PC-9 (cell line): ENCODE data around the gene CCDC194. TPM values are rescaled to one million over a fixed set of nuclear protein-coding genes. Genes with fewer than 3 reads are reported as not detected.

ENCODE experiments used
- BruUV-seq: library from RNA; stranded (reverse); fragments of 400-500 nt; replicated peaks from 2 replicates; lab custom pipeline; 2021; lab: Mats Ljungman, UMichigan
- CTCF ChIA-PET: fragments of 300-600 bp; sonication (Branson Sonifier 250); formaldehyde crosslinking; loops from one replicate; lab custom pipeline; 2022; ENCODE audit warnings: antibody characterized with exemption; lab: Charles Lee
- POLR2A ChIA-PET: fragments of 300-600 bp; sonication (Branson Sonifier 250); formaldehyde crosslinking; loops from one replicate; lab custom pipeline; 2022; ENCODE audit warnings: antibody characterized with exemption; ENCODE audit not compliant: unreplicated experiment; lab: Charles Lee
- DNase-seq, 2 experiments: peaks; one replicate each; pipeline versions ENCODE4 v3.0.0 to v3.0.0-alpha.2; 2015 to 2022; ENCODE audit warnings: mixed read lengths in 1 of 2
- H2AFZ ChIP-seq: fragments of 200-600 bp; sonication (generic); 2 replicates; pipeline ENCODE4 v1.8.1; 2017; ENCODE audit warnings: antibody characterized with exemption
- H3F3A ChIP-seq: fragments of 200-600 bp; sonication (generic); 2 replicates; pipeline ENCODE4 v1.8.1; 2017; ENCODE audit warnings: antibody characterized with exemption, mild to moderate bottlenecking, low read depth; ENCODE audit not compliant: insufficient read depth
- H3K27ac ChIP-seq: fragments of 200-600 bp; sonication (generic); 2 replicates; pipeline ENCODE4 v1.6.1; 2016; ENCODE audit warnings: mixed run types
- H3K27me3 ChIP-seq: fragments of 200-600 bp; sonication (generic); 2 replicates; pipeline ENCODE4 v1.6.1; 2016; ENCODE audit warnings: low read depth, mixed run types; ENCODE audit not compliant: insufficient read depth
- H3K36me3 ChIP-seq: fragments of 200-600 bp; sonication (generic); 2 replicates; pipeline ENCODE4 v1.6.1; 2016; ENCODE audit warnings: low read depth, mixed run types
- H3K4me1 ChIP-seq: fragments of 200-600 bp; sonication (generic); replicated peaks from 2 replicates; pipeline ENCODE4 v1.6.1; 2016; ENCODE audit warnings: mixed run types; ENCODE audit not compliant: insufficient read depth
- H3K4me2 ChIP-seq: fragments of 200-600 bp; sonication (generic); 2 replicates; pipeline ENCODE4 v1.6.1; 2017; ENCODE audit warnings: mixed run types
- H3K4me3 ChIP-seq: fragments of 200-600 bp; sonication (generic); 2 replicates; pipeline ENCODE4 v1.6.1; 2016; ENCODE audit warnings: mixed run types
- H3K79me2 ChIP-seq: fragments of 200-600 bp; sonication (generic); 2 replicates; pipeline ENCODE4 v1.6.1; 2017; ENCODE audit warnings: low read depth, mixed run types
- H3K9me2 ChIP-seq: fragments of 200-600 bp; sonication (generic); 2 replicates; pipeline ENCODE4 v1.8.1; 2017; ENCODE audit warnings: mild to moderate bottlenecking; ENCODE audit not compliant: insufficient read depth
- H3K9me3 ChIP-seq: fragments of 200-600 bp; sonication (generic); 2 replicates; pipeline ENCODE4 v1.8.1; 2016; ENCODE audit warnings: low read depth; ENCODE audit not compliant: insufficient read depth
- H4K20me1 ChIP-seq: fragments of 200-600 bp; sonication (generic); 2 replicates; pipeline ENCODE4 v1.8.1; 2017; ENCODE audit not compliant: insufficient read depth
- CTCF ChIP-seq: fragments of 200-600 bp; sonication (generic); conservative IDR thresholded peaks from 2 replicates; pipeline ENCODE4 v1.6.1; 2017; ENCODE audit warnings: mixed run types, antibody characterized with exemption, mild to moderate bottlenecking, moderate library complexity
- EZH2 ChIP-seq: fragments of 200-600 bp; sonication (generic); IDR thresholded peaks from 2 replicates; pipeline ENCODE4 v1.8.0; 2017; ENCODE audit warnings: antibody characterized with exemption, low read depth
- intact Hi-C: fragments of 100-400 bp; cut with micrococcal nuclease; formaldehyde crosslinking; loops from one replicate; pipeline ENCODE4 v1.10.0; 2022; ENCODE audit not compliant: unreplicated experiment
- total RNA-seq: library from RNA; stranded (reverse); gene quantifications from 2 replicates; pipeline ENCODE4 v1.2.3, GENCODE V29; 2021

Gene CCDC194
- total RNA-seq, 1 experiment from 2014 or later = not detected

- intact Hi-C loops = no loop called here
- Histone ChIP-seq H3K9me3 (no peaks in the 10 kb centered on the region), H4K20me1 (no peaks in the 10 kb centered on the region), H3F3A (0 out of 2 replicates have a peak, but pooled peaks cover 3% of the 10 kb centered on the region), H2AFZ (no peak overlapping the region), H3K27me3 (no peaks in the 10 kb centered on the region), H3K9me2 (no peaks in the 10 kb centered on the region), H3K4me2 (no peak overlapping the region), H3K27ac (no peak overlapping the region), H3K4me3 (no peak overlapping the region), H3K79me2 (no peaks in the 10 kb centered on the region), H3K4me1 (no peaks in the 10 kb centered on the region), H3K36me3 (no peaks in the 10 kb centered on the region)
- DNase-seq = no peak
- no peak for TF ChIP-seq CTCF
- no peak for TF ChIP-seq EZH2
- ChIA-PET CTCF (interaction anchor here (0.6 kb wide), 1 partner anchor 86 kb away, joined by 12 read pairs; no protein-coding TSS in a partner anchor), POLR2A (no interaction called here)
- BruUV-seq = no TSS peak
Observed at GRCh38 chr19:17357078-17357666, 36.8 kb downstream of the CCDC194 start.

DNA sequence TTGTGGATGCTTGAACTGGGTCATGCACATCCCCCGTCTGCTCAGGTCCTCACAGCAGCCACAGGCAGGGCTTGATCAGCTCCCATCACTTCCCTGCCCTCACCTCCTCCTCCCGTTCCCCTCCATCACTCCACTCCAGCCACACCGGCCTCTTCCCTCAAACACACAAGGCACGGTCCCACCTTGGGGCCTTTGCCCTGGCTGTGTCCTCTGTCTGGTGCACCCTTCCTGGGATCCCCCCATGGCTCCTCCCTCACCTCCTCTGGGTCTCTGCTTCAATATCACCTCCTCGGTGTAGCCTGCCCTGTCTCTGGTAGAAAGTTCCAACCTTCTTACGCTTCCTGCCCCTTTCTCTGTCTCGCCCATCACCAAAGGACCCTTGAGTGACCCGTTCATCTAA lies 40.6 kb downstream of the CCDC194 start:
- no peaks in the 10 kb centered on the region for H3K27me3 ChIP-seq
- H4K20me1 ChIP-seq = no peaks in the 10 kb centered on the region
- H3K4me2 ChIP-seq = no peak overlapping the region
- H3K4me3 ChIP-seq = no peak overlapping the region
- TF ChIP-seq CTCF (no peak), EZH2 (no peak)
- intact Hi-C loops = no loop called here
- BruUV-seq = no TSS peak
- no peak for DNase-seq
- peaks cover 9% of the 10 kb centered on the region for H3K4me1 ChIP-seq
- H3F3A ChIP-seq = 0 out of 2 replicates have a peak, but pooled peaks cover 7% of the 10 kb centered on the region
- H2AFZ ChIP-seq = no peak overlapping the region
- no peak overlapping the region for H3K27ac ChIP-seq
- no peaks in the 10 kb centered on the region for H3K9me2 ChIP-seq
- H3K9me3 ChIP-seq = no peaks in the 10 kb centered on the region
- H3K36me3 ChIP-seq = no peaks in the 10 kb centered on the region
- ChIA-PET CTCF (no interaction called here), POLR2A (no interaction called here)
- H3K79me2 ChIP-seq = no peaks in the 10 kb centered on the region

- intact Hi-C loops = no loop called here
- ChIA-PET CTCF (no interaction called here), POLR2A (no interaction called here)
- no peak for DNase-seq
- TF ChIP-seq EZH2 (no peak), CTCF (no peak)
- Histone ChIP-seq H3K4me1 (peaks cover 10% of the 10 kb centered on the region), H2AFZ (no peak overlapping the region), H3K36me3 (no peaks in the 10 kb centered on the region), H3K27ac (no peak overlapping the region), H3K9me3 (no peaks in the 10 kb centered on the region), H3K4me2 (no peak overlapping the region), H3K4me3 (no peak overlapping the region), H3K79me2 (no peaks in the 10 kb centered on the region), H3F3A (0 out of 2 replicates have a peak, but pooled peaks cover 7% of the 10 kb centered on the region), H4K20me1 (no peaks in the 10 kb centered on the region), H3K9me2 (no peaks in the 10 kb centered on the region), H3K27me3 (no peaks in the 10 kb centered on the region)
- BruUV-seq = no TSS peak
Observed at GRCh38 chr19:17352608-17353280, 41.3 kb downstream of the CCDC194 start.
